ENCODE measurements around the gene CD8B. TPM values are rescaled to one million over a fixed set of nuclear protein-coding genes. Genes with fewer than 3 reads are reported as not detected.

CD8B gene
- total RNA-seq, 6 experiments from 2014 or later: 0.25 to 0.68 (median 0.27) TPM; not detected in 3

DNA sequence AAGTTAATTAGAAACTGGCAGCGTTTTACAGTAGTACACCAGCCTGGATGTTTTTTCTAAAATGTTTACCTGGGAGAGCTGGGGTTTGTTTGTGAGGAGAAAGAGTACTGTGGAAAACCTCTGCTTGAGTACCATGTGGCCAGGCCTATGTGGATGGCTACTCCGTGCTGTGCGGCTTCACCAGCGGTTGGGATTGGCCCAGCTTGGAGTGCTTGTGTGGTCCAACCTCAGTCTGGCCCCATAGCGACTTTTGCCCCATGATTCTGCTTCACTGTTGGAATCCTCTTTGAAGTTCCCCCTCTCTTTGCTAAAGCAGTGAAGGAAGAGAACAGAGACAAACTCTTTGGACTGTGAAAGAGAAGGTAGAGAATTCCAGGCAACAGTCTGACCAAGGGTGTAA lies 86.8 kb downstream of the CD8B start:
- Histone ChIP-seq H3K27me3 (no peaks in the 10 kb centered on the region), H3K27ac (no peak overlapping the region), H3K4me3 (no peak overlapping the region), H3K9me3 (no peaks in the 10 kb centered on the region), H3K36me3 (peaks cover 0 to 55% (median 8%) of the 10 kb centered on the region in 4 donors), H3K4me1 (no peaks in the 10 kb centered on the region)
- no peak for TF ChIP-seq POLR2A (IDR thresholded peaks at IDR 0.05)
- TF ChIP-seq, protein P1, sequence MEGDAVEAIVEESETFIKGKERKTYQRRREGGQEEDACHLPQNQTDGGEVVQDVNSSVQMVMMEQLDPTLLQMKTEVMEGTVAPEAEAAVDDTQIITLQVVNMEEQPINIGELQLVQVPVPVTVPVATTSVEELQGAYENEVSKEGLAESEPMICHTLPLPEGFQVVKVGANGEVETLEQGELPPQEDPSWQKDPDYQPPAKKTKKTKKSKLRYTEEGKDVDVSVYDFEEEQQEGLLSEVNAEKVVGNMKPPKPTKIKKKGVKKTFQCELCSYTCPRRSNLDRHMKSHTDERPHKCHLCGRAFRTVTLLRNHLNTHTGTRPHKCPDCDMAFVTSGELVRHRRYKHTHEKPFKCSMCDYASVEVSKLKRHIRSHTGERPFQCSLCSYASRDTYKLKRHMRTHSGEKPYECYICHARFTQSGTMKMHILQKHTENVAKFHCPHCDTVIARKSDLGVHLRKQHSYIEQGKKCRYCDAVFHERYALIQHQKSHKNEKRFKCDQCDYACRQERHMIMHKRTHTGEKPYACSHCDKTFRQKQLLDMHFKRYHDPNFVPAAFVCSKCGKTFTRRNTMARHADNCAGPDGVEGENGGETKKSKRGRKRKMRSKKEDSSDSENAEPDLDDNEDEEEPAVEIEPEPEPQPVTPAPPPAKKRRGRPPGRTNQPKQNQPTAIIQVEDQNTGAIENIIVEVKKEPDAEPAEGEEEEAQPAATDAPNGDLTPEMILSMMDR (IDR thresholded peaks at IDR 0.05): no peak
- DNase-seq (no peak), ATAC-seq (no peak)
- intact Hi-C loops (cut with DNase I): no loop called here
- WGBS (ENCODE audit: insufficient coverage, low coverage, low lambda C conversion rate, missing lambda C conversion rate): 60% methylated on average over 3 of the region's 5 CpGs

- intact Hi-C loops (cut with DNase I): no loop called here
- Histone ChIP-seq H3K9me3 (no peaks in the 10 kb centered on the region), H3K4me3 (no peak overlapping the region), H3K4me1 (no peaks in the 10 kb centered on the region), H3K36me3 (peaks cover 0 to 75% (median 9%) of the 10 kb centered on the region in 4 donors), H3K27me3 (no peaks in the 10 kb centered on the region), H3K27ac (no peak overlapping the region)
- DNase-seq (no peak), ATAC-seq (no peak)
- TF ChIP-seq POLR2A (IDR thresholded peaks at IDR 0.05): no peak
- TF ChIP-seq, protein P1 (IDR thresholded peaks at IDR 0.05): no peak
- WGBS (ENCODE audit: insufficient coverage, low coverage, low lambda C conversion rate, missing lambda C conversion rate): 78% methylated on average over 4 of the region's 5 CpGs
These were observed 89.1 kb downstream of the CD8B start for GRCh38 chr2:86772611-86773010.

- H3K4me3 ChIP-seq: no peak overlapping the region
- no peaks in the 10 kb centered on the region for H3K9me3 ChIP-seq
- no peak for ATAC-seq
- no peaks in the 10 kb centered on the region for H3K27me3 ChIP-seq
- 92% methylated on average over 6 of the region's 6 CpGs for WGBS (ENCODE audit: insufficient coverage, low coverage, low lambda C conversion rate, missing lambda C conversion rate)
- H3K4me1 ChIP-seq: no peaks in the 10 kb centered on the region
- no peak for DNase-seq
- peaks cover 0 to 82% (median 11%) of the 10 kb centered on the region in 4 donors for H3K36me3 ChIP-seq
- H3K27ac ChIP-seq: no peak overlapping the region
- TF ChIP-seq, protein P1 (IDR thresholded peaks at IDR 0.05): no peak
- no peak for TF ChIP-seq POLR2A (IDR thresholded peaks at IDR 0.05)
- intact Hi-C loops (cut with DNase I): no loop called here
These were observed 90.8 kb downstream of the CD8B start for GRCh38 chr2:86770816-86771301.

DNA sequence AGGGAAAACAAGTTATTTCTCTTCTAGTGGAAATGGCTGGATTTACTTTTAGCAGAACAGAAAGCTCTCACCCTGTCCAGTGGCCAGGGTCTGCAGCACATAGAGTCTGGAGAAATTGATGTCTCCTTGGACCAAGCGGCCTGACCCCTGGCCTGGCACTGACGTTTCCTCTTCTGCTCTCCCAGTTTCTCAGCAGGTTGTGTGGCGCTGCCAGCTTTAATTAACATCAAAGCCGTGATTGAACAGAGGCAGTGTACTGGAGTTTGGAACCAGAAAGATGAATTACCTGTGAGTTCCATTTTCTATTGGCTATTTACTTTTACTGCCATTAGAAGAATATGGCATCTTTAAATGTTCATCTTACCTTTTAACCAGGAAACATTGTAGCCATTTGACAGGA lies 91.8 kb downstream of the CD8B start:
- Histone ChIP-seq H3K4me1 (no peaks in the 10 kb centered on the region), H3K4me3 (no peak overlapping the region), H3K27ac (no peak overlapping the region), H3K9me3 (no peaks in the 10 kb centered on the region), H3K27me3 (no peaks in the 10 kb centered on the region), H3K36me3 (peaks cover 0 to 84% (median 13%) of the 10 kb centered on the region in 4 donors)
- no peak for TF ChIP-seq POLR2A (IDR thresholded peaks at IDR 0.05)
- TF ChIP-seq, protein P1 (IDR thresholded peaks at IDR 0.05): no peak
- DNase-seq: no peak
- no peak for ATAC-seq
- WGBS (ENCODE audit: insufficient coverage, low coverage, low lambda C conversion rate, missing lambda C conversion rate): 89% methylated on average over 4 of the region's 4 CpGs
- intact Hi-C loops (cut with DNase I): no loop called here

Measured in right lobe of liver (tissue), 6 donors.